Pancreas (tissue), 10 donors: Measurements from ENCODE around the gene POLDIP3. TPM values are rescaled to one million over a fixed set of nuclear protein-coding genes. Genes with fewer than 3 reads are reported as not detected.
"Not testable (repeated sequence)": the region's sequence is repeated elsewhere in the genome, so short reads cannot be mapped to it uniquely, and the experiment has no call there.

Experiments
- ATAC-seq, 4 donors: fragments of 200-7000 bp; cut with Tn5 transposase; one replicate each; pipeline versions ENCODE4 v1.8.0 to v1.9.1; 2020; ENCODE audit warnings: mild to moderate bottlenecking in 4 of 4, moderate library complexity in 4 of 4
- DNase-seq, 6 donors: peaks; one replicate each; pipeline ENCODE4 v3.0.0-alpha.2; 2020
- FAIRE-seq: peaks from 2 replicates; lab custom pipeline; 2012; peaks lifted over from hg19 to GRCh38; lab: Jason Lieb, UNC
- H3K27ac ChIP-seq, 4 donors: fragments of 200-600 bp; sonication (generic); 1 replicate in 3 of 4; 2 replicates in 1 of 4; pipeline versions ENCODE4 v1.5.0 to v1.8.0; 2020
- H3K27me3 ChIP-seq, 4 donors: fragments of 200-600 bp; one replicate each; pipeline ENCODE4 v1.8.0; 2021
- H3K36me3 ChIP-seq, 3 donors: fragments of 200-600 bp; sonication (generic) in 1 of 3; one replicate each; pipeline versions ENCODE4 v1.5.0 to v1.8.0; 2020 to 2021
- H3K4me1 ChIP-seq, 3 donors: fragments of 200-600 bp; one replicate each; pipeline ENCODE4 v1.8.0; 2021
- H3K4me3 ChIP-seq, 4 donors: fragments of 200-600 bp; sonication (generic) in 2 of 4; one replicate each; pipeline versions ENCODE4 v1.5.0 to v1.8.0; 2020 to 2021
- H3K9me3 ChIP-seq, 4 donors: fragments of 200-600 bp; one replicate each; pipeline ENCODE4 v1.8.0; 2021
- WGBS, 2 donors: extraction: QIAGEN DNeasy Blood & Tissue Kit; methylation state at CpG; one replicate each; pipeline ENCODE4 v1.1.7; 2013; 5-methylcytosine and 5-hydroxymethylcytosine counted together
- intact Hi-C, 3 donors: fragments of 100-400 bp; cut with DNase I; formaldehyde crosslinking; loops; one replicate each; pipeline versions ENCODE4 v1.11.1 to v1.14.2; 2022
- polyA plus RNA-seq, 2 donors: library from polyadenylated mRNA; stranded (reverse); fragments of 200-250 nt; gene quantifications; one replicate each; pipeline ENCODE4 v1.2.3, GENCODE V29; 2013
- total RNA-seq, 6 donors: library from RNA; stranded (reverse); fragmentation: NEBNext Ultra II Directional in 4 of 6; extraction: Animal tissue kit (Norgen Biotek cat#: 25700) in 4 of 6; gene quantifications; one replicate each; pipeline versions ENCODE4 v1.2.1 to v1.2.4, GENCODE V29; 2021 to 2023
- TF ChIP-seq, protein P1 (sequence below), 4 donors: fragments of 200-600 bp; sonication (generic) in 3 of 4; IDR thresholded peaks; one replicate each; pipeline versions ENCODE4 v1.5.0 to v1.8.0; 2021; ENCODE audit warnings: antibody characterized with exemption in 4 of 4
- donor health status: healthy with polysubstance abuse.
- donor health status: DM: no; HTN: no; CAD: no; lungs with moderate emphysema.
- donor health status: DM: no; HTN: no; CAD: no.
- donor health status: control.
- donor health status: control.
- donor health status: Bipolar disorder and iron deficiency.
- donor health status: DM: yes; HTN: yes; CAD: no.
- donor health status: DM: no; HTN: no; CAD: no.
- donor health status: DM: no; HTN: no; CAD: no.
- donor health status: DM: yes; HTN: yes; CAD: no.

POLDIP3 gene
- total and polyA plus RNA-seq, 8 donors = 14.6 to 35.2 (median 28.2) TPM

DNA sequence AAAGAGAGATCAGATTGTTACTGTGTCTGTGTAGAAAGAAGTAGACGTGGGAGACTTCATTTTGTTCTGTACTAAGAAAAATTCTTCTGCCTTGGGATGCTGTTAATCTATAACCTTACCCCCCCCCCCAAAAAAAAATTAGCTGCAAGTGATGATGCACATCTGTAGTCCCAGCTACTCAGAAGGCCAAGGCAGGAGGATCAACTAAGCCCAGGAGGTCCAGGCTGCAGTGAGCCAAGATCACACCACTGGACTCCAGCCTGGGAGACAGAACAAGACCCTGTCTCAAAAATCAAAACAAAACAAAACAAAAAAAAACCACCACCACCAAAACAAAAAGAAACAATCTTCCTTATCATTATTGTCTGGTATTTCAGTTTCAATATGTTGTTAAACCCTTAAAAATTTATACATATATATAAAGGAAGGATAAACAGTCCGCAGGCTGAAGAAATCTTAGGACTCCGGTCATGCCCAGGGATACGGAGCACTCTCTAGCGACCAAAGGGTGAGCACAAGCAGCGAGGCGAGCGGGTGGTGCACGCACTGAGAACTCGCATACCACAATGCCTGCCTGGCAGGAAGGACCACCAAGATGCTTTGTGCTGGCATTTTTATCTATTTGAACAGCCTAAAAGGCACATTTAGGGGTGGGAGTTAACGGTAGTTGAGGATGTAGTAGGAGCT lies 6.4 kb downstream of the POLDIP3 start:
- no peaks in the 10 kb centered on the region for H3K9me3 ChIP-seq
- no peak overlapping the region for H3K4me3 ChIP-seq
- no peaks in the 10 kb centered on the region for H3K27me3 ChIP-seq
- H3K4me1 ChIP-seq = peaks cover 25 to 48% (median 32%) of the 10 kb centered on the region in 3 donors
- ATAC-seq (no peak), DNase-seq (no peak), FAIRE-seq (no peak)
- intact Hi-C loops = no loop called here
- TF ChIP-seq, protein P1, sequence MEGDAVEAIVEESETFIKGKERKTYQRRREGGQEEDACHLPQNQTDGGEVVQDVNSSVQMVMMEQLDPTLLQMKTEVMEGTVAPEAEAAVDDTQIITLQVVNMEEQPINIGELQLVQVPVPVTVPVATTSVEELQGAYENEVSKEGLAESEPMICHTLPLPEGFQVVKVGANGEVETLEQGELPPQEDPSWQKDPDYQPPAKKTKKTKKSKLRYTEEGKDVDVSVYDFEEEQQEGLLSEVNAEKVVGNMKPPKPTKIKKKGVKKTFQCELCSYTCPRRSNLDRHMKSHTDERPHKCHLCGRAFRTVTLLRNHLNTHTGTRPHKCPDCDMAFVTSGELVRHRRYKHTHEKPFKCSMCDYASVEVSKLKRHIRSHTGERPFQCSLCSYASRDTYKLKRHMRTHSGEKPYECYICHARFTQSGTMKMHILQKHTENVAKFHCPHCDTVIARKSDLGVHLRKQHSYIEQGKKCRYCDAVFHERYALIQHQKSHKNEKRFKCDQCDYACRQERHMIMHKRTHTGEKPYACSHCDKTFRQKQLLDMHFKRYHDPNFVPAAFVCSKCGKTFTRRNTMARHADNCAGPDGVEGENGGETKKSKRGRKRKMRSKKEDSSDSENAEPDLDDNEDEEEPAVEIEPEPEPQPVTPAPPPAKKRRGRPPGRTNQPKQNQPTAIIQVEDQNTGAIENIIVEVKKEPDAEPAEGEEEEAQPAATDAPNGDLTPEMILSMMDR (IDR thresholded peaks at IDR 0.05) = no peak
- 87 to 89% methylated on average over 11 of the region's 11 CpGs for WGBS, 2 donors
- H3K36me3 ChIP-seq = no peaks in the 10 kb centered on the region
- H3K27ac ChIP-seq = peak overlapping the region in 2 of 4 donors; percentile 68 to 70

GRCh38 chr22:42607641-42608040 lies 7.0 kb downstream of the POLDIP3 start:
- not testable (repeated sequence) for FAIRE-seq

GRCh38 chr22:42604403-42604802 lies 10.3 kb downstream of the POLDIP3 start:
- Histone ChIP-seq H3K27me3 (no peaks in the 10 kb centered on the region), H3K27ac (peak overlapping the region; percentile 57 to 76 (median 64)), H3K4me1 (peaks cover 7 to 12% (median 10%) of the 10 kb centered on the region in 3 donors), H3K36me3 (peaks cover 0 to 26% (median 5%) of the 10 kb centered on the region in 3 donors), H3K9me3 (no peaks in the 10 kb centered on the region), H3K4me3 (no peak overlapping the region)
- FAIRE-seq (no peak), DNase-seq (peak in 3 of 6 donors; percentile 55 to 68 (median 64)), ATAC-seq (peak; percentile 66 to 85 (median 78))
- intact Hi-C loops = no loop called here
- TF ChIP-seq, protein P1 (IDR thresholded peaks at IDR 0.05) = no peak
- 39 to 43% methylated on average over 3 of the region's 3 CpGs for WGBS, 2 donors

More at GRCh38 chr22:42607641-42608040, 7.0 kb downstream of the POLDIP3 start:
- H3K27me3 ChIP-seq, ATAC-seq, H3K9me3 ChIP-seq, intact Hi-C loops, H3K4me3 ChIP-seq, H3K36me3 ChIP-seq, DNase-seq: not testable (repeated sequence)
- WGBS, 2 donors = 94 to 95% methylated on average over 22 to 31 of the region's 31 CpGs
- Histone ChIP-seq H3K27ac (peak overlapping the region in 1 of 4 donors; percentile 68), H3K4me1 (peaks cover 24 to 42% (median 28%) of the 10 kb centered on the region in 3 donors)

GRCh38 chr22:42603427-42603826 lies 11.3 kb downstream of the POLDIP3 start:
- Histone ChIP-seq H3K27ac (peak overlapping the region; percentile 57 to 76 (median 64)), H3K9me3 (no peaks in the 10 kb centered on the region), H3K4me3 (no peak overlapping the region), H3K4me1 (peaks cover 4 to 9% (median 7%) of the 10 kb centered on the region in 3 donors), H3K36me3 (peaks cover 0 to 35% (median 12%) of the 10 kb centered on the region in 3 donors), H3K27me3 (no peaks in the 10 kb centered on the region)
- TF ChIP-seq, protein P1 (IDR thresholded peaks at IDR 0.05) = no peak
- DNase-seq = no peak
- intact Hi-C loops = no loop called here
- ATAC-seq = no peak
- FAIRE-seq = no peak
- WGBS, 2 donors = 87% methylated on average over 2 of the region's 2 CpGs

DNA sequence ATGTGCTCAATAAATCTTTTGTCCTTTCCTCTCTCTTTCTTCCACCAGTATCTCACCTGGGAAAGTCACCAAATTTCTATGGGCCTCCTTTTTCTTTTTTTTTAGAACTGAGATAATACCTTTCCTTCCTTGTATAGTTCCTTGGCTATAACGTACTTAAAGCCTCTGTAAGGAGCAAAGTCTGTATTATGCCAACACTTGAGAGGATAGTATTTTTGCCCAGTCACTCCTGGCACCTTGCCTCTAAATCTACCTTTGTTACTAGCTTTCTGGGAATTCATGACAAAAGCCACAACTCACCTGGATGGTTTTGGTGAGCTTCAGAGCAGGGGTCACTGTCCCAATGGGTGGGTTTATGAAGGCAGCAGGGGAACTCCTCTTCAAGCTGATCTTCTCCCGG lies 12.2 kb downstream of the POLDIP3 start:
- no peak overlapping the region for H3K4me3 ChIP-seq
- peaks cover 0 to 45% (median 12%) of the 10 kb centered on the region in 3 donors for H3K36me3 ChIP-seq
- ATAC-seq (peak in 1 of 4 donors; percentile 5), DNase-seq (no peak), FAIRE-seq (no peak)
- H3K4me1 ChIP-seq = peaks cover 3 to 9% (median 7%) of the 10 kb centered on the region in 3 donors
- H3K27me3 ChIP-seq = no peaks in the 10 kb centered on the region
- H3K9me3 ChIP-seq = no peaks in the 10 kb centered on the region
- TF ChIP-seq, protein P1 (IDR thresholded peaks at IDR 0.05) = no peak
- intact Hi-C loops = no loop called here
- WGBS, 2 donors = 55 to 62% methylated on average over 2 of the region's 2 CpGs
- peak overlapping the region in 1 of 4 donors; percentile 66 for H3K27ac ChIP-seq
